ENCODE data around the gene TSC22D1.

- no peak for TF ChIP-seq POLR2A (IDR thresholded peaks at IDR 0.05)
- TF ChIP-seq CTCF (IDR thresholded peaks at IDR 0.05): no peak
- no peak for TF ChIP-seq POLR2AphosphoS5 (IDR thresholded peaks at IDR 0.05)
These were observed 1.1 kb downstream of the TSC22D1 start for GRCh38 chr13:44575035-44575434.
